H1 (cell line): ENCODE measurements around the gene TSPAN5. TPM values are rescaled to one million over a fixed set of nuclear protein-coding genes. Genes with fewer than 3 reads are reported as not detected.

Experiments
- CTCF ChIA-PET: fragments of 300-600 bp; sonication (Branson Sonifier 250); formaldehyde crosslinking; loops from one replicate; lab custom pipeline; 2021; ENCODE audit not compliant: partially characterized antibody; lab: Charles Lee
- POLR2A ChIA-PET: fragments of 300-600 bp; sonication (Branson Sonifier 250); formaldehyde crosslinking; loops from one replicate; lab custom pipeline; 2021; ENCODE audit warnings: inconsistent platforms; ENCODE audit not compliant: partially characterized antibody; lab: Charles Lee
- DNase-seq, 2 experiments: peaks; one replicate each; pipeline versions ENCODE4 v3.0.0 to v3.0.0-alpha.2; 2010 to 2022; ENCODE audit warnings: low spot score in 2 of 2, low read depth in 1 of 2, mixed read lengths in 1 of 2
- FAIRE-seq: peaks from 2 replicates; lab custom pipeline; 2011; peaks lifted over from hg19 to GRCh38; lab: Jason Lieb, UNC
- H2AFZ ChIP-seq: 2 replicates; pipeline ENCODE4 v1.8.1; 2012; ENCODE audit warnings: low read length, inconsistent platforms
- H2AK5ac ChIP-seq: 2 replicates; pipeline ENCODE4 v1.6.1; 2013; ENCODE audit warnings: low read depth, low read length
- H2BK120ac ChIP-seq: replicated peaks from 2 replicates; pipeline ENCODE3; 2013; ENCODE audit warnings: low read depth, low read length, inconsistent platforms
- H2BK12ac ChIP-seq: 2 replicates; pipeline ENCODE4 v1.6.1; 2013; ENCODE audit warnings: low read depth, low read length
- H2BK15ac ChIP-seq: 2 replicates; pipeline ENCODE4 v1.6.1; 2013; ENCODE audit warnings: low read length
- H2BK20ac ChIP-seq: 2 replicates; pipeline ENCODE4 v1.6.1; 2013; ENCODE audit warnings: low read length
- H2BK5ac ChIP-seq: 2 replicates; pipeline ENCODE4 v1.6.1; 2013; ENCODE audit warnings: low read depth, low read length
- H3K14ac ChIP-seq: 2 replicates; pipeline ENCODE4 v1.6.1; 2013; ENCODE audit warnings: inconsistent platforms; ENCODE audit not compliant: insufficient read length
- H3K18ac ChIP-seq: 2 replicates; pipeline ENCODE4 v1.6.1; 2013; ENCODE audit warnings: low read length; ENCODE audit errors: extremely low read depth
- H3K23ac ChIP-seq: 2 replicates; pipeline ENCODE4 v1.6.1; 2013; ENCODE audit warnings: inconsistent platforms; ENCODE audit not compliant: insufficient read length
- H3K23me2 ChIP-seq: 2 replicates; pipeline ENCODE4 v1.6.1; 2013; ENCODE audit warnings: low read depth, low read length
- H3K27ac ChIP-seq: 2 replicates; pipeline ENCODE4 v1.6.1; 2011; ENCODE audit warnings: low read depth, low read length, inconsistent platforms
- H3K27me3 ChIP-seq, 4 experiments: replicated peaks in 1 of 4; 1 replicate in 1 of 4; 2 replicates in 3 of 4; pipeline versions ENCODE4 v1.6.1 to v1.8.1; 2011 to 2013; ENCODE audit warnings: low read length in 3 of 4, mild to moderate bottlenecking in 3 of 4, inconsistent platforms in 2 of 4, mixed read lengths in 2 of 4, moderate library complexity in 1 of 4; ENCODE audit not compliant: control insufficient read depth in 3 of 4, insufficient read depth in 3 of 4; ENCODE audit errors: extremely low read depth in 1 of 4
- H3K36me3 ChIP-seq, 4 experiments: 2 replicates each; pipeline versions ENCODE4 v1.6.1 to v1.8.1; 2011 to 2013; ENCODE audit warnings: mild to moderate bottlenecking in 4 of 4, low read length in 3 of 4, moderate library complexity in 2 of 4, control low read depth in 1 of 4, inconsistent platforms in 1 of 4; ENCODE audit not compliant: insufficient read depth in 4 of 4, control insufficient read depth in 2 of 4
- H3K4ac ChIP-seq: replicated peaks from 2 replicates; pipeline ENCODE3; 2013; ENCODE audit warnings: low read length, low read depth, mixed read lengths, inconsistent platforms; ENCODE audit not compliant: insufficient read length
- H3K4me1 ChIP-seq, 4 experiments: replicated peaks in 1 of 4; 1 replicate in 1 of 4; 2 replicates in 3 of 4; pipeline versions ENCODE4 v1.6.1 to v1.8.1; 2011 to 2013; ENCODE audit warnings: low read length in 3 of 4, inconsistent platforms in 2 of 4, mixed read lengths in 1 of 4; ENCODE audit not compliant: insufficient read depth in 4 of 4, control insufficient read depth in 3 of 4
- H3K4me2 ChIP-seq, 2 experiments: 2 replicates each; pipeline versions ENCODE4 v1.6.1 to v1.8.1; 2011 to 2013; ENCODE audit warnings: low read depth in 2 of 2, low read length in 2 of 2, control low read depth in 1 of 2, inconsistent platforms in 1 of 2, mild to moderate bottlenecking in 1 of 2; ENCODE audit not compliant: insufficient read depth in 1 of 2
- H3K4me3 ChIP-seq, 4 experiments: fragments of 200-600, 300-600 bp in 1 of 4; sonication (generic), shearing (Covaris generic), sonication (Bioruptor Twin) in 1 of 4; 2 replicates each; pipeline versions ENCODE4 v1.5.1 to v1.8.1; 2011 to 2016; ENCODE audit warnings: low read length in 4 of 4, low read depth in 3 of 4, control low read depth in 2 of 4, inconsistent platforms in 2 of 4, mild to moderate bottlenecking in 2 of 4, mixed read lengths in 1 of 4, moderate library complexity in 1 of 4; ENCODE audit not compliant: insufficient read depth in 2 of 4; ENCODE audit errors: extremely low read depth in 1 of 4
- H3K56ac ChIP-seq: replicated peaks from 2 replicates; pipeline ENCODE3; 2013; ENCODE audit warnings: low read depth, mild to moderate bottlenecking, mixed read lengths, low read length, inconsistent platforms; ENCODE audit not compliant: insufficient read length
- H3K79me1 ChIP-seq: 2 replicates; pipeline ENCODE4 v1.6.1; 2013; ENCODE audit warnings: low read depth, low read length, control low read depth
- H3K79me2 ChIP-seq, 2 experiments: 2 replicates each; pipeline versions ENCODE4 v1.6.1 to v1.8.1; 2012 to 2013; ENCODE audit warnings: low read length in 2 of 2, mild to moderate bottlenecking in 2 of 2, inconsistent platforms in 1 of 2; ENCODE audit not compliant: insufficient read depth in 2 of 2, control insufficient read depth in 1 of 2
- H3K9ac ChIP-seq, 4 experiments: replicated peaks in 1 of 4; 1 replicate in 1 of 4; 2 replicates in 3 of 4; pipeline versions ENCODE4 v1.6.1 to v1.8.1; 2011 to 2013; ENCODE audit warnings: low read depth in 3 of 4, low read length in 3 of 4, control low read depth in 2 of 4, mild to moderate bottlenecking in 2 of 4, moderate library complexity in 2 of 4, inconsistent platforms in 1 of 4; ENCODE audit errors: extremely low read depth in 1 of 4
- H3K9me3 ChIP-seq, 2 experiments: 2 replicates each; pipeline versions ENCODE4 v1.6.1 to v1.8.1; 2012 to 2013; ENCODE audit warnings: mild to moderate bottlenecking in 2 of 2, moderate library complexity in 2 of 2, control low read depth in 1 of 2, inconsistent platforms in 1 of 2, low read depth in 1 of 2, low read length in 1 of 2, mixed read lengths in 1 of 2; ENCODE audit not compliant: insufficient read depth in 2 of 2
- H4K20me1 ChIP-seq, 2 experiments: replicated peaks in 1 of 2; 2 replicates each; pipeline versions ENCODE3 to v1.8.1; 2011 to 2013; ENCODE audit warnings: inconsistent platforms in 2 of 2, low read length in 2 of 2, mild to moderate bottlenecking in 1 of 2; ENCODE audit not compliant: insufficient read depth in 2 of 2, control insufficient read depth in 1 of 2
- H4K5ac ChIP-seq: 2 replicates; pipeline ENCODE4 v1.6.1; 2013; ENCODE audit warnings: low read length, low read depth, mixed read lengths, inconsistent platforms; ENCODE audit not compliant: insufficient read length
- H4K8ac ChIP-seq: 2 replicates; pipeline ENCODE4 v1.8.0; 2013; ENCODE audit warnings: mild to moderate bottlenecking, moderate library complexity, low read length, inconsistent platforms; ENCODE audit not compliant: insufficient read depth; ENCODE audit errors: extremely low read depth
- H4K91ac ChIP-seq: replicated peaks from 2 replicates; pipeline ENCODE3; 2013; ENCODE audit warnings: low read length, mixed read lengths, inconsistent platforms; ENCODE audit not compliant: insufficient read length
- BCL11A ChIP-seq, 2 experiments: IDR thresholded peaks; one replicate each; pipeline ENCODE4 v1.6.1; 2011; ENCODE audit warnings: low read depth in 2 of 2, low read length in 2 of 2, mild to moderate bottlenecking in 2 of 2
- CBX5 ChIP-seq: fragments of 300-800, 300-1000 bp; sonication (generic); IDR thresholded peaks from 2 replicates; pipeline ENCODE4 v1.7.1; 2016; ENCODE audit warnings: antibody characterized with exemption, low read length, low read depth
- GTF2F1 ChIP-seq: IDR thresholded peaks from 2 replicates; pipeline ENCODE4 v1.6.1; 2012; ENCODE audit warnings: low read depth, low read length, improper control_type of control experiment, borderline replicate concordance
- RNF2 ChIP-seq: fragments of 200-900, 300-1000 bp; sonication (generic); IDR thresholded peaks from 2 replicates; pipeline ENCODE4 v1.7.1; 2016; ENCODE audit warnings: borderline replicate concordance, low read depth, mild to moderate bottlenecking, antibody characterized with exemption, low read length; ENCODE audit not compliant: poor library complexity, severe bottlenecking; ENCODE audit errors: missing control alignments
- SIN3A ChIP-seq, 2 experiments: IDR thresholded peaks in 1 of 2; conservative IDR thresholded peaks in 1 of 2; 2 replicates each; pipeline ENCODE4 v1.6.1; 2011 to 2012; ENCODE audit warnings: low read length in 2 of 2, improper control_type of control experiment in 1 of 2, low read depth in 1 of 2, mild to moderate bottlenecking in 1 of 2
- SP1 ChIP-seq: IDR thresholded peaks from 2 replicates; pipeline ENCODE4 v1.6.1; 2011; ENCODE audit warnings: low read depth, low read length
- SP4 ChIP-seq: IDR thresholded peaks from 2 replicates; pipeline ENCODE4 v1.6.1; 2012; ENCODE audit warnings: low read length, inconsistent platforms
- TCF12 ChIP-seq: IDR thresholded peaks from 2 replicates; pipeline ENCODE4 v1.6.1; 2011; ENCODE audit warnings: low read depth, mild to moderate bottlenecking, low read length
- WGBS, 2 experiments: shearing (Covaris generic) in 1 of 2; methylation state at CpG; one replicate each; pipeline versions ENCODE4 v1.1.6 to v1.1.7; 2013 to 2015; ENCODE audit warnings: low lambda C conversion rate in 2 of 2, mixed read lengths in 2 of 2, inconsistent platforms in 1 of 2, low coverage in 1 of 2, missing lambda C conversion rate in 1 of 2; ENCODE audit not compliant: insufficient replicate concordance in 2 of 2, insufficient coverage in 1 of 2, insufficient read length in 1 of 2; ENCODE audit errors: extremely low coverage in 1 of 2, missing lambda C conversion rate in 1 of 2; 5-methylcytosine and 5-hydroxymethylcytosine counted together
- polyA plus RNA-seq, 7 experiments: library from polyadenylated mRNA; depleted of rRNA in 3 of 7; stranded (reverse) in 5 of 7; unstranded in 2 of 7; fragments of >200 nt in 5 of 7; fragments of 200-250 nt in 2 of 7; gene quantifications; 1 replicate in 5 of 7; 2 replicates in 1 of 7; 4 replicates in 1 of 7; pipeline versions ENCODE4 v1.2.1 to v1.2.3, GENCODE V29; 2011 to 2013; ENCODE audit warnings: missing spikeins in 2 of 7, mixed read lengths in 2 of 7
- total RNA-seq: library from RNA; stranded (reverse); fragmentation: NEBNext Ultra II Directional; extraction: Animal tissue kit (Norgen Biotek cat#: 25700); gene quantifications from 2 replicates; pipeline ENCODE4 v1.2.1, GENCODE V29; 2021
- TF ChIP-seq, protein P1 (sequence below): IDR thresholded peaks from 2 replicates; pipeline ENCODE4 v1.6.1; 2012; ENCODE audit warnings: inconsistent platforms
- TF ChIP-seq, protein P2 (sequence below): IDR thresholded peaks from 2 replicates; pipeline ENCODE4 v1.6.1; 2012; ENCODE audit warnings: inconsistent platforms

TSPAN5 gene
- total and polyA plus RNA-seq, 2 of the 8 experiments (the other 6 are each of a cell fraction or from before 2014, with no cell fraction given), result 17.6 to 21.2 TPM

DNA sequence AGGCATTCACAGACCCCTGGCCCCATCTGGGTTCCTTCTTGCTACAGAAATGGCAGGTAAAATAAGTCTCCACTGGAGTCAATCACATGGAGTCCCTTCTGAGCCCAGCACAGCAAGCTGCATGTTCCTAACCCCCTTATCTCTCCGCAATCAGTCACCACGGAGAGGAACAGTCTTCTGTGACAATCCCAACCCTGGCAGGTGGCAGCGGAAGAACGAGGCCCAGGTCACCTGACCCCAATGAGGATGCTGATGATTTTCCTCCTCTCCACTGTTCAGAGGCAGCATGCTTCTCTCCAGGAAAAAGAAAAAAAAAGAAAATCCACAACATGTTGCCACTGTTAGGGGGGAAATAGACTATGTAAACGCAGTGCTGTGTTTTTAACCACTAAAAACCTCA lies 50.1 kb downstream of the TSPAN5 start:
- Histone ChIP-seq H3K79me1 (peaks cover 4% of the 10 kb centered on the region), H3K79me2 (peaks cover 0 to 38% of the 10 kb centered on the region in 2 experiments; a peak in 2 of 4 replicates), H3K4me1 (peaks cover 12 to 27% (median 22%) of the 10 kb centered on the region in 4 experiments), H3K14ac (no peak overlapping the region), H3K4me3 (no peak overlapping the region), H3K9ac (no peak overlapping the region), H4K5ac (no peak overlapping the region), H3K27me3 (no peaks in the 10 kb centered on the region; a peak in 1 of 7 replicates), H2BK20ac (0 out of 2 replicates have a peak overlapping the region, but pooled peaks have one; percentile 55), H4K8ac (no peak overlapping the region), H3K9me3 (no peaks in the 10 kb centered on the region), H2BK5ac (peak overlapping the region; percentile 26; the same call in 1 of the 2 replicates), H2BK15ac (no peak overlapping the region), H2AFZ (no peak overlapping the region), H3K23ac (no peak overlapping the region), H2BK12ac (peak overlapping the region; percentile 19; the same call in 1 of the 2 replicates), H3K4ac (no peak overlapping the region), H3K27ac (no peak overlapping the region), H3K36me3 (no peaks in the 10 kb centered on the region), H3K4me2 (no peak overlapping the region), H3K18ac (no peak overlapping the region), H2BK120ac (no peak overlapping the region), H4K20me1 (no peaks in the 10 kb centered on the region), H2AK5ac (0 out of 2 replicates have a peak overlapping the region, but pooled peaks have one; percentile 32), H3K23me2 (no peaks in the 10 kb centered on the region), H3K56ac (no peak overlapping the region), H4K91ac (no peak overlapping the region)
- FAIRE-seq (no peak), DNase-seq (no peak)
- ChIA-PET POLR2A (interaction anchor here (2.1 kb wide), 1 partner anchor 71 kb away, joined by 6 read pairs; no protein-coding TSS in a partner anchor), CTCF (interaction anchor here (1.1 kb wide), 2 partner anchors 9 to 20 kb away, joined by 3 read pairs; no protein-coding TSS in a partner anchor)
- TF ChIP-seq TCF12, result no peak
- TF ChIP-seq SP1, result no peak
- TF ChIP-seq SP4, result no peak
- TF ChIP-seq, protein P1, sequence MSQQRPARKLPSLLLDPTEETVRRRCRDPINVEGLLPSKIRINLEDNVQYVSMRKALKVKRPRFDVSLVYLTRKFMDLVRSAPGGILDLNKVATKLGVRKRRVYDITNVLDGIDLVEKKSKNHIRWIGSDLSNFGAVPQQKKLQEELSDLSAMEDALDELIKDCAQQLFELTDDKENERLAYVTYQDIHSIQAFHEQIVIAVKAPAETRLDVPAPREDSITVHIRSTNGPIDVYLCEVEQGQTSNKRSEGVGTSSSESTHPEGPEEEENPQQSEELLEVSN, result peak; percentile 41; the same call in 1 of the 2 replicates
- no peak for TF ChIP-seq BCL11A (IDR thresholded peaks at IDR 0.05; ENCODE audit: low read depth in 2 of 2, low read length in 2 of 2)
- TF ChIP-seq RNF2, result no peak
- TF ChIP-seq GTF2F1, result no peak
- no peak for TF ChIP-seq SIN3A (conservative IDR thresholded peaks at IDR 0.05 in 1 of 2, IDR thresholded peaks at IDR 0.05 in 1 of 2; ENCODE audit: low read depth in 1 of 2, low read length in 2 of 2)
- TF ChIP-seq, protein P2, sequence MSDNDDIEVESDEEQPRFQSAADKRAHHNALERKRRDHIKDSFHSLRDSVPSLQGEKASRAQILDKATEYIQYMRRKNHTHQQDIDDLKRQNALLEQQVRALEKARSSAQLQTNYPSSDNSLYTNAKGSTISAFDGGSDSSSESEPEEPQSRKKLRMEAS, result peak; percentile 66
- TF ChIP-seq CBX5, result no peak
- WGBS, 2 experiments, result 82% methylated on average over 5 of the region's 5 CpGs; no CpG with 5 or more reads in 1 of the 2 experiments
